Measurements from ENCODE around the gene GAB2. TPM values are rescaled to one million over a fixed set of nuclear protein-coding genes. Genes with fewer than 3 reads are reported as not detected.

GAB2 gene
- total RNA-seq, 4 donors from 2014 or later: 8.1 to 18.1 (median 13.4) TPM

GRCh38 chr11:78261828-78262227 lies 155.8 kb downstream of the GAB2 start:
- Histone ChIP-seq H3K4me3 (replicated peaks in 1 of 3) (no peak overlapping the region), H3K27me3 (no peaks in the 10 kb centered on the region), H3K4me1 (peaks cover 0 to 34% of the 10 kb centered on the region in 2 donors), H3K36me3 (no peaks in the 10 kb centered on the region), H3K9me3 (no peaks in the 10 kb centered on the region), H3K27ac (no peak overlapping the region)
- no peak for DNase-seq
- intact Hi-C loops (cut with DNase I): no loop called here
- no peak for TF ChIP-seq CTCF (IDR thresholded peaks at IDR 0.05)
- no peak for TF ChIP-seq POLR2A (IDR thresholded peaks at IDR 0.05)
- WGBS, 2 donors: 95 to 96% methylated on average over 4 of the region's 4 CpGs

GRCh38 chr11:78261367-78261766 lies 156.3 kb downstream of the GAB2 start:
- Histone ChIP-seq H3K27ac (no peak overlapping the region), H3K4me1 (peaks cover 3 to 34% of the 10 kb centered on the region in 2 donors)
- WGBS, 2 donors: 68 to 74% methylated on average over 4 of the region's 4 CpGs

DNA sequence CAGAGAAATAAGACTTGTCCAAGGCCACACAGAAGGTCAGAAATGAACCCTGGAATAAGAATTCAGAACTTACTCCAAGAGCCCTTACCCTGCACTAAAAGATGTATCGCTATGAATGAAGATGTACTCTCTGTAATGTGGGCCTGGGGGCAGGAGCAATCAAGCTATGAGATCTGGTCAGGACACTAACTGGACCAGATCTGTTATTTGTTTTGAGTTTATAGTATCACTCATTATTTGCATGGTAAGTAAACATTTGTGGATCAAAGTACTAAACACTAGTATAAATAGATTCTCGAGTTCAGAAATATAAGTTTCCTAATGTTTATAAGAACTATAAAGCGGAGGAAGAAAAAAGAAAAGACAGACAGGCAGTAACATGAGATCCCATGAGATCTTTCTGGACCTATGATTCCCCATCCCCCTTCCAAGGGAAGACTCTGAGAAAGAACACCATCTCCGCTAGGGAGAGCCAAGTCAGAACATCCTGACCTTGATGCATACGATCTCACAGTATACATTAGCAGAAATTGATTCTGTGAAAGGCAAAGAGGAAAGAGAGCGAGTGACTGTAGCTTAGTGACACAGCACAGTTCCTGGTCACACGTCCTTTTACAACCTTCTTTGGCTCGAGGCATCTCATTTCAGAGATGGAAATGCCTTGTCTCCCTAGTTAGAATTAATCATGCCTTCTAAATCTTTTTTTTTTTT lies 157.7 kb downstream of the GAB2 start:
- TF ChIP-seq CTCF (IDR thresholded peaks at IDR 0.05): no peak
- no peak for TF ChIP-seq POLR2A (IDR thresholded peaks at IDR 0.05)

More at GRCh38 chr11:78261367-78261766, 156.3 kb downstream of the GAB2 start:
- Histone ChIP-seq H3K27me3 (no peaks in the 10 kb centered on the region), H3K4me3 (replicated peaks in 1 of 3) (no peak overlapping the region), H3K36me3 (no peaks in the 10 kb centered on the region), H3K9me3 (no peaks in the 10 kb centered on the region)
- DNase-seq: no peak
- intact Hi-C loops (cut with DNase I): no loop called here
- TF ChIP-seq CTCF (IDR thresholded peaks at IDR 0.05): no peak
- no peak for TF ChIP-seq POLR2A (IDR thresholded peaks at IDR 0.05)

DNA sequence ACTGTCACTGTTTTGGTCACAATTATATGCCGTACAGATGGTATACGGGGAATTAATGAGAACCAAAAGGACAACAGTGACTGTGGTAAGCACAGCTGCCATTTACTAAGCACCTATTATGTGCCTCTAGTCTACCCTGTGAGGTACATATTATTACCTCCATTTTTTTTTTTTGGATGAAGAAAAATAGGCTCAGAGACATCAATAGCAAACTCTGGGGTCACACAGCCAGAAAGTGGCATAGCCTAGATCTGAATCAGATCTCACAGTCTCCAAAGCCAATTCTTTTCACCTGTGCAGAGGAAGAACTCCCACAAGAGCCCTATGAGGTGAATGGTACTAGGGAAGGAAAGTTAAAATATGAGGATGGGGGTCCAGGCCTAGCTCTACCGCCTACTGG lies 160.0 kb downstream of the GAB2 start:
- Histone ChIP-seq H3K4me1 (peaks cover 3 to 28% of the 10 kb centered on the region in 2 donors), H3K27ac (peak overlapping the region in 2 of 3 donors; percentile 46 to 57), H3K36me3 (no peaks in the 10 kb centered on the region), H3K9me3 (no peaks in the 10 kb centered on the region), H3K27me3 (no peaks in the 10 kb centered on the region), H3K4me3 (replicated peaks in 1 of 3) (no peak overlapping the region)
- DNase-seq: no peak
- WGBS, 2 donors: 89 to 91% methylated on average over 3 of the region's 3 CpGs
- TF ChIP-seq POLR2A (IDR thresholded peaks at IDR 0.05) (no peak), CTCF (IDR thresholded peaks at IDR 0.05) (no peak)
- intact Hi-C loops (cut with DNase I): no loop called here

More for the DNA sequence above, 157.7 kb downstream of the GAB2 start:
- no peak overlapping the region for H3K27ac ChIP-seq
- H3K9me3 ChIP-seq: no peaks in the 10 kb centered on the region
- no peak overlapping the region for H3K4me3 ChIP-seq (replicated peaks in 1 of 3)
- WGBS, 2 donors: 87 to 88% methylated on average over 8 of the region's 8 CpGs
- H3K4me1 ChIP-seq: peaks cover 3 to 28% of the 10 kb centered on the region in 2 donors
- no peak for DNase-seq
- H3K27me3 ChIP-seq: no peaks in the 10 kb centered on the region
- H3K36me3 ChIP-seq: no peaks in the 10 kb centered on the region
- intact Hi-C loops (cut with DNase I): no loop called here

DNA sequence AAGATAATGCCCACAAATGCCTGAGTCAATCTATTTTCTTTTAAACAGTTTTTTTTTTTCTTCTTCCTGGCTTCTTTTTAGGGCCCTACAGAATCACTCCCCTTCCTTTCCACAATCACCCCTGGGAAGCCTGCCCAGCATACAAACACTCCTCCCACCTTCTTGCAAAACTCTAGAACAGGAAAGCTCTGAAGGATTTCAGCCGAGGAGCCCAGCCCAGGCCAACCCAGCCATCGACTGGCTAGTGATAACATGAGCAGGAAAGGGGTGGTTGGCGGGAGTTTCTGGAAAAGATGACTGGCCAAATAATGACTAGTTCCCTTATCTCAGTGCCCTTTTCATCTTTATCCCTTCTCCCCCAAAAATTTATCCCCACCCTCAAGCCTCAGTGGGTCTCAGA lies 160.7 kb downstream of the GAB2 start:
- intact Hi-C loops (cut with DNase I): no loop called here
- WGBS, 2 donors: 17 to 20% methylated on average over 3 of the region's 3 CpGs

More for the DNA sequence above, 160.7 kb downstream of the GAB2 start:
- DNase-seq: peak; percentile 69 to 76
- no peak overlapping the region for H3K4me3 ChIP-seq (replicated peaks in 1 of 3)
- no peaks in the 10 kb centered on the region for H3K36me3 ChIP-seq
- peak overlapping the region in 2 of 3 donors; percentile 46 to 57 for H3K27ac ChIP-seq
- TF ChIP-seq POLR2A (IDR thresholded peaks at IDR 0.05) (no peak), CTCF (IDR thresholded peaks at IDR 0.05) (no peak)
- peaks cover 3 to 23% of the 10 kb centered on the region in 2 donors for H3K4me1 ChIP-seq
- no peaks in the 10 kb centered on the region for H3K9me3 ChIP-seq
- no peaks in the 10 kb centered on the region for H3K27me3 ChIP-seq

Data from thyroid gland (tissue), 4 donors.